AG20443 (cell line): ENCODE data around the gene GALNT18.

Experiments used
- DNase-seq: peaks from one replicate; pipeline ENCODE4 v3.0.0; 2012; ENCODE audit warnings: low spot score, mixed read lengths

The GALNT18 gene

DNA sequence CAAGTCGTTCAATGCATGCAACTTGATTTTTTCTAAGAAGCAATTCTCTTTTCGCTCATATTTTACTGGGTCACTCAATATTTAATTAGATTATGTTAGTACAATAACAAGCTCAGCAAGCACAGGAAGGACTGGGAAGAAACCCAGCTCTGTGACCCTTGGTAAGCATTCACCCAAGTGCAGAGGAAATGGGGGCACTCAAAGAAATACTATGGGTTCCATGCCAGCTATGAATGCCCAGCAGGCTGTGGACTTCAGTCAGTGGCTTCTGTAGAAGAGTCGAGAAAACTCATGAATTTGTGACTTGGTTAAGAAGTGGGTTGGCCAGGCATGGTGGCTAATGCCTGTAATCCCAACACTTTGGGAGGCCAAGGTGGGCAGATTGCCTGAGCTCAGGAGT is 123.6 kb downstream of the GALNT18 start:
- DNase-seq, result no peak

DNA sequence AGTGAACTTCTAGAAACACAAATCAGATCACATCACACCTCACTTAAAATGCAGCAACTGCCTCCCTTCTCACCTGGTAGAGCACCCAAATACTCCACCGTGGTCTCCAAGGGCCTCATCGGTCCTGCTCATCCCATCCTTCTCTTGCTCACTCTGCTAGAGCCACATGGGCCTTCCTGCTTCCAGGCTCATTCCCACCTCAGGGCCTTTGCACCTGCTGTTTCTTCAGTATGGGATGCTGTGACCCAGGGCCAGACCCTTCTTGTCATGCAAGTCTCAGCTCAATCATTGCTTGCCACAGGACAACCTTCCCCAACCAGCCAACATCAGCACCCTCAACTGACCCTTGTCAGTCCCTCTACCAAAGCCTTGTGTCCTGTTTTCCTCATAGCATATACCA is 124.9 kb downstream of the GALNT18 start:
- no peak for DNase-seq

DNA sequence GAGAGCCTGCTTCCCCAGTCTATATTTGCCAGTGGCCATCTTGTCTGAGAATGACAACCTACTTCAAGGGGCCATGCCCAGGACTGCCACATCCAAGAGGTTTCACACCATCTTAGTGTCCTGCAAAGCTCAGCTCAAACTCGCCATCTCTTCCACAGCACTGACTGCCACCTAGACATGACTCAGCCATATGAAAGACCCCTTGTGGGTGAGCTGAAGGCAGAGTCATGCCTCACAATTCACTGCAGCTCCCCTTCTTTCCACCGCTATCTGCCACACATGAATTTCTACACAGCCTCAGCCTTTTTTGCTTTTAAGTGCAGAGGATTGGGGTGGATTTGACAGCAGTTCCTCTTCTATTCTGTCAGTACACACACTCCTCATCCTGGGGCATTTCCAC is 127.5 kb downstream of the GALNT18 start:
- DNase-seq, result no peak

DNA sequence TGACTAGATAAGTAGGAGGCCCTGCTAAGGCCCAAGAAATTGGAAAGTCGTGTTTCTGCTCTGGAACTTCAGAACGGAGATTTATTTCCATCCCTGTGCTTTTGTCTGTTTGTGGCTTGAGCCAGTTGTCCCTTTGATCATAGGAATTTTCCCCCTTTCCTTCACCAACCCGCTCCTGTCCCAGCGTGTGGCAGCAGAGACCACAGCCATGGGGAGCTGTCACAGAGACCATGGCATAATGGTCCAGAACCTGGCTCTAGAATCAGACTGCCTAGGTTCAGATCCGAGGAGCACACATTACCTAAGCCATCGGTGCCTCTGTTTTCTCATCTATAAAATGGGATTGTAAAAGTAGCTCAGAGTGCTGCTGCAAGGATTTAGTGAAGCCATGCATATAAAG is 128.1 kb downstream of the GALNT18 start:
- DNase-seq, result no peak

DNA sequence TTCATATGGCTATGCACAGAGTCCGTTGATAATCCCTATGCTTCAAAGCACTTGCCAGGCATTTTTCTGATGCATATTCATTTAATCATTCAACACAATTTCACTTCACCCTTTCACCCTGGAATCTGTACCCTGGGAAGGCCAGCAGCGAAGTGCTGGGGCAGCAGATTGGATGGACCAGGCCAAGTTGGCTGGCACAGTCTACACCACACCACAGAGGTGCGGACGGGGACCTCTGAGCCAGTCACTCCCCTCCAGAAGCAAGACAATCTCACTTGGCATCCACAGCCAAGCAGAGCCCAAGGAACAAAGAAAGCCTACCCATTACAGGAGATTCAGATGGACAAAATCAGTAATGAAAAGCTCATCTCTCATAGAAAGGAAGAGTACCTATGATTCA is 130.2 kb downstream of the GALNT18 start:
- no peak for DNase-seq

DNA sequence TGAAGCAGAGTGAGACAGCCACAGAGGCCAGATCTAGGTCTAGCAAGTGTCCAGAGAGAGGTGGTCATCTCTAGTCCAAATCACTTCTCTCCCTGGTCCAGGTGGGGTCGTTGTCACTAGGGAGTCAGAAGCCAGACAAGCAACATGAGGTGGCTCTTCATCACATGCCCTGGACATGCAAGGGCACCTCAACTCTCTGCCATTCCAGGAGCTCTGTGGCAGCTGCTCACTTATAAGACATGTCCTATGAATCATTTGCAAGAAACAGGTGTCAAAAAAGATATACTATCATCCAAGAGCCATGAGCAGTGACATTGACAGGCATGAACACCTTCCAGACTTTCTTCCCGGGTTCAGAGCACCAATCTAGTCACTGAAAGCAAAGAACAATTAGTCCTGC is 130.8 kb downstream of the GALNT18 start:
- no peak for DNase-seq

DNA sequence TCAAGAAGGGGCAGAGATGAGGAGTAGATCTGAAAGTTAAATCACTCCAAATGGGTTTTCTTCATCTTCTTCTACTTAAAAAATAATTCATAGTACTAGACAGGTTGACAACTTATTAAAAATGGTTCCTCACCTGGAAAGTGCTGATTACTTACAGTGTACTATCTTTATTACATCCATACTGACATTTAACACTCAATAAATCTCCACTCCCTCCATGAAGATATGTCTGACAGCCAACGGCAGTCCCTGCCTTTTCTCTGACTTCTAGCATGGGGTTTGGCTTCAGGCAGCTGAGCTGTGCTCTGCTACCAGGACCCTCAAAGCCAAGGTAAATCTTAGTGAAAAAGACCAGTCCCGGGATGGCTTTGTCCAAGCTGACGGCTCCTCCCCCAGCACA is 135.4 kb downstream of the GALNT18 start:
- DNase-seq, result no peak

DNA sequence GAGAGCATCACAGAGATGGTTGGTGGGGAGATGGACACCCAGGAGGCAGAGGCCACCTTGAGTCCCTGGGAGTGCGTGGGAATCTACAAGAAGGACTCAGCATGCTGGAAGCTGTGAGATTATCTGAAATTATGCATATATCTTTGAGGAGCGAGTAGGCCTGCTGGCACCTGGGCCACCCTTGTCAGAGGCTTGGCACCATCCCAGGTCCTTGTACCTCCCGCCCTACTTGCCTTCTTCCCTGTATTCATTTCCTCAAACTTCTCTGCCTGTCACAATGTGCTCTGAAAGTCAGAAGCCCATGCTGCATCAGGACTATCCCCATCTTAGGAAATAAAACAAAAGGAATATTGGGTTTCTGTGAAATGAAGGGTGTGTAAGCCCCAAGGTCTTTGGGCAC is 135.8 kb downstream of the GALNT18 start:
- no peak for DNase-seq

DNA sequence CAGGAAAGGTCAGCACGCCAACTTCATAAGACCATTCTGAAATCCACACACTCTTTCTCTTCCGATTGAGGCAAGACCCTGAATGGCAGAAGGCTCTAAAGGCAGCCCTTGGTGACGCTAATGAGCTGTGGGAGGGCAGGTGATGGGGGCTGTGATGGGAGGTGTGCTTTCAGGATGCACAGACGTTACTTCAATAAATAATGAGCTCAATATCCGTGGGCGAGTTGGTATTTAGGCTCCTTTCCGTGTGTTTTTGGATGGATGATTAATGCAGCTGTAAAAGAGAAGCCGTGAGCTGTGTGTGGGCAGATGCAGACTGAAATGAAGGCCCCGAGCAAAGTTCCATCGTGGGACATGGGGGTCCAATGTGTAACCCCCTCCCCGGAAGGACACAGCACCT is 138.2 kb downstream of the GALNT18 start:
- DNase-seq, result no peak

DNA sequence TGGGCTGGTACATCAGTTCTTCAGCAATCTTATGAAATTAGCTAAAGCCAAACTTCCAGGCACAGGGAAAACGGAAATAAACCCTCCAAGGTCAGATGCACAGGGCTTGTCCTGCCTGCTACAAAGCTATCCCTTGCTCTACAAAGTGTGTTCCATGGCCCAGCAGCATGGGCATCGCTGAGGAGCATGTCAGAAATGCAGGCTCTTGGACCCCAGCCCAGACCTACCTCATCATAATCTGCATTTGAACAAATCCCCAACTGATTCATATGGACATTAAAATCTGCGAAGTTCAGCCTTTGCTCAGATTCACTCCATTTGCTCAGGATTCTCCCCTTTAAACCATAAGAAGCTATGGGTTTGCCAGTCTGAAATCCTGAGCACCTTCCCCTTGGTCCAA is 139.1 kb downstream of the GALNT18 start:
- DNase-seq, result no peak

DNA sequence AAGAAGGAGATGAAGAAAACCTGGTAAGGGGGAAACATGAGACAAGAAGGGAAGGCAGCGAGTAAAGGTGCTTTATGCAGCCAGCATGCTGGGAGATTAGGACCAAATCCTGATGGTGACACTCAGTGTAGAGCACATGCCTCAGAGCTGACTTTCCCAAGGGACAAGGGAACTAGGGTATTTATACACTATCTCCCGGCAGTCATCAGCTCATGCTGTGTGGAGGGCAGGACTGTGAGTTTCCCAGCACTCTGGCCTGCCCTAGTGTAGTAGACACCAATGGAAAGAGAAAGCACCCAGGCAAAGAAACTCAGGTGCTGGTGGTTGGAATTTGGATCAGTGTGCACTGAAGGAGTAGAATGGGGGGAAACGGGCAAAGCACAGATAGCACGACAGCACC is 140.4 kb downstream of the GALNT18 start:
- DNase-seq, result no peak

DNA sequence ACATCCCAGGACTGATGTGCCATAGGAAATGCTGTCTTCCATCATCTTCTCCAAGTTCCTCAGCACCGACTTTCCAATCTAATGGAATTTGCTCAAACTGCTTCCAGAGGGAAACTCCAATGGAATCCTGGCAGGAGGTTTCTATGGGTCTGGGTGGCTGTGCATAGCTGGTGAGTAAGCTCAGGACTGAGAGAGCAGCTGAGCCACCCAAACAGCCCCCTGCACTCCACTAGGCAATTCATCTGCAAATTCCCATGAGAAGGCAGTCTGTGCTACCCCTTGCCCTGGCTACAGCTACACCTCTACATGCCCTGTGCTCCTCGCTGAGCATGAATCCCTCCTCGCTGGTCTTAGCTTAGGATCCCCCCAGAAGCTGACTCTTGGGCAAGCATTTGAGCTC is 140.8 kb downstream of the GALNT18 start:
- DNase-seq, result no peak

DNA sequence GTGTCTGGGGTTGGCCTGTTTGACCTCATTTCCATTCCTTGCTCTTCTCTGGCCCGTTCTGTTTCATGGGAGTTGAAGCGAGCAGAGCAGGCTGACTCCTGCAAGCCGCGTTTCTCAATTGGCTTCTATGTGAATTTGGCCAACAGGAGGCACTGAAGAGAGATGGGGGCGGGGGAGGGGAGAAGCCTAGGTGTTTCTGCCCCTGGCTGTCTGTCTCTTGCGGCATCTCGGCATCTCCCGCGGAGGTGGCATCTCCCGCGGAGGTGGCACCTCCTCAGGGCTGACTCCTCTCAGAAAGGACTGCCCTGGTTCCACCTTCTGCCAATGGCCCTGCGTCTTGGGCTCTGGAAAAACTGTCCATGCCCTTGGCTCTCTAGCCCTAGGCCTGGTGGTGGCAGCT is 143.1 kb downstream of the GALNT18 start:
- no peak for DNase-seq

DNA sequence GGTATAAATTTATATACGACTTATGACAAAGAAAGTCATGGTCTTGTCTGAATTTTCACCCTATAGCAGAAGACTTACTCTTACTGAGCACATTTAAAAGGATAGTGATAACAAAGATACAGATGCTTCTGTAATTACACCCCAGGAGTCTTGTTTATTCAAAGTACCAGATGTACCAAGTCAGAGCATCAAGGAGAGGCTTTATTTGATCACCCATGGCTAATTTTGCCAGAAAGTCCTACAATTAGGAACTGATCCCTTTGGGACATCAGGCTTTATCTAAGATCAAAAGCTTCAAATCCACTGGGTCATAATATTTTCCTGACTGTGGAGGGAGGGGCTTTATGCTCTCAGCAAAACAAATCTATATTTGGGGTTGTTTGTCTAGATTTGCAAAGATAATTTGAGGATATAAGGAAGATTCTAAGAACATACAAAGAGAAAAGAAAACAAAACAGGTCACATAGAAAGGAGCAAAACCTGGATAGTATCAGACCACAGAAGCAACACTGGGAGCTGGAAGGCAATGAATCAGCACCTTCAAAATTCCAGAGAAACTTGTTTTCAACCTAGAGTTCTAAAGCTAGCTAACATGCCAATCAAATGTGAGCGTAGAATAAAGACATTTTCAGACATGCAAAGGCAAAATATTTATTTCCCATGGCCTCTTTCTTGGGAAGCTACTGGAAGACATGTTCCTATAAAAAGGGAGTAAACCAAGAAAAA is 143.9 kb downstream of the GALNT18 start:
- DNase-seq, result no peak

DNA sequence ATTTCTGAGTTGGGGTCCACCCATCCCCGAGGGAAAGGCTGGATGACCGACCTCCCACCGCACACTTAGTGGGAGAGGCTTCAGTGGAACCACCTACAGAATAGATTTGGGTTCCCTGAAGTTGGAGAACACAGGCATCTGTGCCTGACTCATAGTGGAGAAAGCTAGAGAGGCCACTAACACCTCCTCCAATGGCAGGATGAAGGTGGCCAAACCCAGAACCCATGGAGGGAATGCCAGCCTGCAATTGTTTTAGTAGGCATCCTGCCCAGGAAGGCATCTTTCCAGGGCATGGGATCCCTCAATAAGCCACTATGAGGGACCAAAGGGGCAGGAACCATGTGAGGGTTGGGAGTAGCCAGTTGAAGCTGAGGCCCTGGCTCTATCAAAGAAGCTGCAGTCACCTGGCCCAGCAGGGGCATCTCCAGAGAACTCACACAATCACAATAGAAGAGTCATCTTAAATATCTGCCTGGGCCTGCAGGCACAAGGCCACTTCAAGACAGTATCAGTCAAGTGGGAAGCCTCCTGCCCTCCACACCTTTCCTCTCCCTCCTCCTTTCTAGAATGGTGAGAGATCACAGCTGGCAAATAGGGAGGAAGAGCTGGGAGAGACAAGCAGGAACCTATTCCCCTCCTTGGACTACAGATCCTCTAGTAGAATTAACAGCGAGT is 144.7 kb downstream of the GALNT18 start:
- DNase-seq, result no peak

DNA sequence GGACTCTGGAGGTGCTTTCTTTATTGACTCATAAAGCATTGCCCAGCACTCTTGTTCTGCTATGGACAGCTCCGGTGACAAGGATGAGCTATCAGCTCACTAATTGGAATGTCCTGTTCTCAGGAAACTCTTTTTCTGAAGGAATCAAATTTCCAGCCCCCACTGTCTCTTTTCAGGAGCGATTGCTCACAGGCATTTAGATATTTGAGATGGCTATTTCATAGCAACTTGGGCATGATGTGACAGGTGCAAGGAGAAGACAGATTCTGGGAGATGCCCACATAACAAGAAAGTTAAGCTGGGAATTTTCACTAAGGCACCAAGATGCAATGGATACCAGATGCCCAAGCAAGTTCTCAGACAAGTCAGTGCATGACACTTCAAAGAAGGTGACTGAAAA is 145.3 kb downstream of the GALNT18 start:
- no peak for DNase-seq

DNA sequence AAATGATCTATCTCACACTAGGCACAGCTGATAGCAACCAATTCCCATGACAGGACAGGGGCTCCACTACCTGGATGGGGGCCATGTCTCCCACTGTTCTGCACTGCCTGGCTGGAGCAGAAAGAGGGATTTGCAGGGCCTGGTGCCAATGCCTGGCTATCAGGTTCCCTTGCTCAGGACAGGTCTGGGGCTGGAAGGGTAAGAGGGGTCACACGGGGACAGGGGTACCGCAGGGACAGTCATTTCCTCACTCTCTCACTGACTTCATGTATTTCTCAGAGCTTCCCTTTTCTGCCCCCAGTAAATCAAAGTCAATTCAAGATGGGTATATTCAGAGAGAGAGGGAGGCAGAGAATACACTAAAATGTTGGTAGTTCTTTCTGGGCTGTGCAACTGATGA is 149.7 kb downstream of the GALNT18 start:
- DNase-seq, result no peak

DNA sequence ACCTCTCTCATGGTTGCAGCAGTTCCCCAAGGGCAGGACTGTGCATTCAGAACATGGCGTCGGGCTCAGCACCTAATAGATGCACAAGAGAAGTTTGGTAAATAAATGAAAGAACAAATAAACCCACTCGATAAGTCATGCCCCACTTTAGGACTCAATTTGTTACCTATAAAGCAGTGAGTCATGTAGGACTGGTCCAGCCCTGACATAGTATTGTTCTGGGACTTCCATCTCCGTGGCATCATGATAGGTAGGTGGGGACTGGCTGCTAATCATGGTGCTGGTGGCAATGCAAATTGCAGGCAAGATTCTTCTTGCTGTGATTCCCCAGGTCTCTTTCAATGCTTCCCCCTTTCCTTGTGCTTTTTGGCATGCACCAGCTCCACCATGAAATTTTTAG is 150.6 kb downstream of the GALNT18 start:
- no peak for DNase-seq

DNA sequence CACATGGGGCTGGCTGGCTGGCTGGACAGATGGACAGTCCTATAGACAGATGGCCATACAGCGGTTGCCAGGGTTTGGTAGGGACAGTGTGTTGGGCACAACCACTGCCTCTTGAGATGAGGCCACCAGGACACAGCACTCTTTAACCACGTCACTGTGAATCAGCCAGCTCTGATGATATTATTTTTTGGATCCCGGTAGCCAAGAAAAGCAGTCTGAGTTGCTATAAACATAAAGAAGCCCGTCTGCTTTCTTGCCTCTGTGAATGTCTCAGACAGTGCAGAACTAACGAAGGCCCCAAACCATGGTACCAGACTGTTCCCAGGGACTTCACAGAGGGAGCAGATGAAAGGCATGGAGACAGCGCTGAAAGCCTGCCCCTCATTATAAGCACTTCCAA is 152.9 kb downstream of the GALNT18 start:
- DNase-seq, result peak; percentile 30

DNA sequence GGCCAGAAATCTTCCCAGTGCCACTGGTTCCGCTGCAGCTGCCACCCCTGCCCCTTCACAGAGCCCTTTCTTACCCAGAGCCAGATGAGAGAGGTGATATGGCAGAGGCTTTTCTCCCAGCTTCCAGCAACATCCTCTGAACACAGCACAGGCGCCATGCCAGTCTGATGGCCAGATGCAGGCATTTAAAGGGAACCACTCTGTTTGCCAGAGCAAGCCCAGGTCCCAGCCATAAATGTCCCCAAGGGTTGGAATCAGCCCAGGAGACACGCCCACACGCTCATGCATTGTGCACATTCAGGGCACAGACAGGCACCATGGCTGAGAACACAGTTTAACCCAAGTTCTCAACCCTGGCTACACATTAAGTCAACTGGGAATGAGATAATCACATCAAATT is 154.5 kb downstream of the GALNT18 start:
- no peak for DNase-seq

DNA sequence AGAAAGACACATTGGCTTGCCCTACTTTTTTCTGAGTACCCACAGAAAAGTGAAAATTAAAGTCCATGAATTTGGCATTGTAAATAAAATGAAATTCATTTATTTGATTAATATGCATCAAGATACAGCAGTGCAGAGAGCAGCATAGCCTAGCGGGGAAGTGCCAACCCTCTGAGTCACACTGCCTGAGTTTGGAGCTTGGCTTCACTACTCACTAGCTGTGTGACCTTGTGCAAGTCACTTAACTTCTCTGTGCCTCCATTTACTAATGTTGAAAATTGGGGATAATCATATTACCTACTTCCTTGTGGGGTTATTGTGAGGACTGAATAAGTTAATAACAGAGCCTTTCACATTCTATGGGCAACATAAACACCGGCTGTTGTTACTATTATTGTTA is 157.2 kb downstream of the GALNT18 start:
- no peak for DNase-seq

DNA sequence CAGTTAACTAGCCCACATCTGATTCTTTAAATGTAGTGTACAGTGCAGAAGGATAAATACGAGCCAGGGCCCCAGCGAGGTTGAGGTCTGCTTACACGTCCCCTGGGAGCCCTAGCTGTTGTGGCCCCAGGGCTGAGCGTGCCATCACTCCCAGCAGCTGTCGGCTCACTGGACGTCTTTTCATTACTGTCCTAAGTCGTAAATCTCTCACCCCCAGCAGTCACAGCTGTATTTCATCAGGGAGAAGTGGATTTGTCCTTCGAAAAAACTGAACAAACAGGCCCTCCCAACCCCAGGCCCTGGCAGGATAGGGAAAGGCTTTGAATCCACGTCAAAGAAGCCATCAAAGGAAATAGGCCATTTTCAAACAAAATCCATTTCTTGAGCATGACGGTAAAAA is 158.4 kb downstream of the GALNT18 start:
- no peak for DNase-seq

DNA sequence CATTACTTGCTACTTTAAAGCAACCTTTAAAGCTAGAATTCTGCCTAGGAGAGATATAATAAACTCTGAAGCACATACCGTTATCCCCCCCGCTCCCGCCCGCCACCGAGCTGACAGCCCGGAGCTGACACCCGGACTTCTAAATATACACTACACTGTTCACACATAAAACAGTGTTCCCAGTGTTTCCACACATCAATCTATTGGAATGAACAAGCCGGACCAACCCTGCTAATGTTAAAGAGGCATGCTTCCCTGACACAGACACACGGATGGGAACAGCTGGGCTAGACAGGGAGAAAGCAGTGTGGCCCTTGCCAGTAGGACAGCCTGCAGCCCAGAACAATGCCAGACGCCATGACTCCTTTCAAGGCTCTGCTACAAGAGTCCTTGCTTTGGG is 160.3 kb downstream of the GALNT18 start:
- no peak for DNase-seq

DNA sequence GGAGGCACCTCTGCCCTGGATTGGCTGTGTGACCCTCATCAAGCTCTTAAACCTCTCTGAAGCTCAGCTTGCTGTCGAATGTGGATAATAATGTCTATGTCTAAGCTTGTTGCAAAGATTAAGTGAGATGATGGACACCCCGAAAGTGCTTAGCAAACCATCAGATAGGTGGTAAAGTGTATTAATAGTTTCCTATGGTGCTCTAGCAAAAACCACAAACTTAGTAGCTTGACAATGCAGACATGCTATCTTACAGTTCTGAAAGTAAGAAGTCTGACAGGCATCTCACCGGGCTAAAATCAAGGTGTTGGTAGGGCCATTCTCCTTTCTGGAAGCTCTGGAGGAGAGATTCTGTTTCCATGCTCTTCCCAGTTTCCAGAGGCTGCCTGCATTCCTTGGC is 162.2 kb downstream of the GALNT18 start:
- DNase-seq, result no peak
